Kidney epithelial cell (primary cell): ENCODE results near the gene MEAF6. TPM values are rescaled to one million over a fixed set of nuclear protein-coding genes. Genes with fewer than 3 reads are reported as not detected.

Experiments
- DNase-seq: peaks from one replicate; pipeline ENCODE4 v3.0.0-alpha.2; 2010; ENCODE audit warnings: low read depth
- H3K27me3 ChIP-seq: 2 replicates; pipeline ENCODE4 v1.6.0; 2011; ENCODE audit warnings: low read length; ENCODE audit not compliant: control insufficient read depth, insufficient read depth
- H3K36me3 ChIP-seq: 2 replicates; pipeline ENCODE4 v1.5.1; 2011; ENCODE audit warnings: low read length; ENCODE audit not compliant: control insufficient read depth, insufficient read depth
- H3K4me3 ChIP-seq: 2 replicates; pipeline ENCODE4 v1.5.1; 2011; ENCODE audit warnings: low read depth, mild to moderate bottlenecking, control low read depth, low read length
- CTCF ChIP-seq: IDR thresholded peaks from 2 replicates; pipeline ENCODE4 v1.5.1; 2011; ENCODE audit warnings: mild to moderate bottlenecking, moderate library complexity, low read length, control low read depth, inconsistent platforms; ENCODE audit not compliant: insufficient read depth, poor library complexity, severe bottlenecking
- total RNA-seq: library from RNA; depleted of rRNA; stranded (reverse); fragments of >200 nt; gene quantifications from 2 replicates; pipeline ENCODE4 v1.2.3, GENCODE V29; 2015

The MEAF6 gene
- total RNA-seq, 1 donor from 2014 or later, result 88.1 TPM

DNA sequence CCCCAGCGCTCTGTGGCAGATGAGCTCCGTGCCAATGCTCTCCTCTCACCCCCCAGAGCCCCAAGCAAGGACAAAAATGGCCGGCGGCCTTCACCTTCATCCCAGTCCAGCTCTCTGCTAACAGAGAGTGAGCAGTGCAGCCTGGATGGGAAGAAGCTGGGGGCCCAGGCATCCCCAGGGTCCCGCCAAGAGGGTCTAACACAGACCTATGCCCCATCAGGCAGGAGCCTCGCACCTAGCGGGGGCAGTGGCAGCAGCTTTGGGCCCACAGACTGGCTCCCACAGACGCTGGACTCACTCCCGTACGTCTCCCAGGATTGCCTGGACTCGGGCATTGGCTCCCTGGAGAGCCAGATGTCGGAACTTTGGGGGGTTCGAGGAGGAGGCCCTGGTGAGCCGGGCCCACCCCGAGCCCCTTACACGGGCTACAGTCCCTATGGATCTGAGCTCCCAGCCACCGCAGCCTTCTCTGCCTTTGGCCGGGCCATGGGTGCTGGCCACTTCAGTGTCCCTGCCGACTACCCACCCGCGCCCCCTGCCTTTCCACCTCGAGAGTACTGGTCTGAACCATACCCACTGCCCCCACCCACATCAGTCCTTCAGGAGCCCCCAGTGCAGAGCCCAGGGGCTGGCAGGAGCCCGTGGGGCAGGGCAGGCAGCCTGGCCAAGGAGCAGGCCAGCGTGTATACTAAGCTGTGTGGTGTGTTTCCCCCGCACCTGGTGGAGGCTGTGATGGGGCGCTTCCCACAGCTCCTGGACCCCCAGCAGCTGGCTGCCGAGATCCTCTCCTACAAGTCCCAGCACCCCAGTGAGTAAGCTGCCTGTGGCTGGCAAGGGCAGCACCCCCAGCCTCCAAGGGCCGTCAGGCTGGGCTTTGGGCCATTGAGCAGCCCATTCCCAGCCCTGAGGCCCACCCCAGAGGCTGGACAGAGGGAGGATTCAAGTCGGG is 31.5 kb downstream of the MEAF6 start:
- no peaks in the 10 kb centered on the region for H3K27me3 ChIP-seq
- H3K4me3 ChIP-seq, result no peak overlapping the region
- TF ChIP-seq CTCF, result no peak
- H3K36me3 ChIP-seq, result peaks cover 11% of the 10 kb centered on the region
- no peak for DNase-seq

DNA sequence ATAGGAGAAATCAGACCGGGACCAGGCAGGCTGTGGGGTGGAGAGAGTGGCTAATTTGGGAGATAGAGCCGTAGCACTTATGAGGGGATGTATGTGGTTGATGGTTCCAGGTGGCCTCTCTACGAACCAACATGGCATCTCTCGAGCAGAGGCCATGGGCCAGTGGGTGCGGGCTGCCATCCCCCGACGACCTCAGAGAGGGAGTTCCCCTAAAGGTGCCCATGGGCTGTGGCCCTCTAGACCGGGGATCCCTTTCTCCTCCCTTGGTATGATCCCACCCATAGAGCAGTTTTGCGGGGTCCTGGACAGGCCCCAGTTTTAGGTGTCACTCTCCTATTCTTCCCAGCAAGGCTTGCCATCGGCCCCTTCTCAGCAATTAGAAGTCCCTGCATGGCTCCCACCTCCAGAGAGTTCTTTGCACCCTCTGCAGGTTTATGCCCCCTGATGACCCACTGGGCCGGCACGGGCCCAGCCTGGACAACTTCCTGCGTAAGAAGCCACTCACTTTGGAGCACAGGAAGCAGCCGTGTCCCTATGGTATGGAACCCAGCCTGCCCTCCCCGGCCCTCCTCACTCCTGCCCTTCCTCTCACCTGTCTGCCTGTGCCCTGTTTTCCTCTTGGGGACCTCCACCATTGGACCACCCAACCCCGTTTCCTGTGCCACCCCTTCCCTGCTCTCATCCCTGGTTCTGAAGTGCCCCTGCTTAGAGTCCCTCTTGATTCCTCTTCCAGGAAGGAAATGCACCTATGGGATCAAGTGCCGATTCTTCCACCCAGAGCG is 32.4 kb downstream of the MEAF6 start:
- TF ChIP-seq CTCF, result no peak
- DNase-seq, result no peak
- Histone ChIP-seq H3K4me3 (no peak overlapping the region), H3K36me3 (peaks cover 11% of the 10 kb centered on the region), H3K27me3 (no peaks in the 10 kb centered on the region)

GRCh38 chr1:37481289-37482003 is 33.1 kb downstream of the MEAF6 start:
- DNase-seq, result no peak
- Histone ChIP-seq H3K27me3 (no peaks in the 10 kb centered on the region), H3K4me3 (no peak overlapping the region), H3K36me3 (peaks cover 11% of the 10 kb centered on the region)
- TF ChIP-seq CTCF, result no peak

DNA sequence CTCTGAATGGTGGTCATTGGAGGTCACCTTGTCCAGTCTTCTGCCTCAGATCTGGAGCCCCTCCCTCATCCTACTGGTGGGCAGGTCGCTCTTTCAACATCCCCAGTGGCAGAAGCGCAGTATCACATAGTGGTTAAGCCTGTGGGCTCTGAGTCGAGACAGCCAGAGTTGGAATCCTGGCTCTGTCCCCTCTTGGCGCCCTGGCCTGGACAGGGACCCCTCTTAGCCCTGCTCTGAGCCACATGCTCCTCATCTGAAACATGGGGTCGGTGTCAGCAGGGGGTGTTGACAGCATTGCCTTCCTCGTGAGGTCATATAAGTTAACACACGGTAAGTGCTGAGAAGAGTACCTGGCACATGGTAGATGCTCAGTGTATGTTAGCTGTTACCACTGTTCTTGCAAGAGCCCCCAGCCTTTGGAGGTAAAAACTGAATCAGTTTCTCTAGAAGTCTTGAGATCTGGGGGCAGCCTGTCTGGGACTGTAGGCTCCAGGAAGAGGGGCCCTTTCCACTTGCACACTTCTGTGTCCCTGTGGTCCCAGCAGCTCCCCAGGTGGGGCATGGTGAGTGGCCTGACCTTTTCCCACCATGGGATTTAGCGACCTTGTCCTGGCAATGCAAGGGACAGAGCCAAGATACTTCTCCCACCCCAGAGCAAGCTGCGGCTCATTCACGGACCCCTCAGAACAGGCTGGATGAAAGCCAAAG is 33.8 kb downstream of the MEAF6 start:
- no peak for TF ChIP-seq CTCF
- Histone ChIP-seq H3K36me3 (peaks cover 10% of the 10 kb centered on the region), H3K27me3 (no peaks in the 10 kb centered on the region), H3K4me3 (no peak overlapping the region)
- DNase-seq, result no peak

- Histone ChIP-seq H3K36me3 (peaks cover 10% of the 10 kb centered on the region), H3K4me3 (peak overlapping the region; percentile 3), H3K27me3 (no peaks in the 10 kb centered on the region)
- no peak for DNase-seq
- TF ChIP-seq CTCF, result no peak
Measured at GRCh38 chr1:37480125-37480466, 34.5 kb downstream of the MEAF6 start.
